Measurements from ENCODE around the gene MIPEP.

DNA sequence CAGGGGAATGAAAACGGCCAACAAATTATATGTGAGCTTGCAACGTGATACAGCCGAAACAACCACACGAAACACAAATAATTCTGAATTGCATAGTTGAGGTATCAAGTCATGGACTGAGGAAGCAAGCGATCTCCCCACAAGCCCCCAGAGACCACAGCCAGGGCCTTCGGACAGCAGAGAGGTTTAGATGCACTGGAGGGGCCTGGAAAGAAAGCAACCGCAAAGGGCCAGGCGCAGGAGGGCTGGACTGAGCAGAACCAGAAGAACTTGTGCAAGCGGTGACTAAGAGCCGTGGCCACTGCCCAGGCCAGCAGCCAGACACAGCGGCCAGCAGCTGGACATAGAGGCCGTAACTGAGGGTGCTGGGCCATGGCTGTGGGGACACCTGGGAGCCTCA lies 187.6 kb downstream of the MIPEP start:
- TF ChIP-seq ZBTB21 (tag by site-specific recombination; IDR thresholded peaks at IDR 0.05) (no peak), SETDB1 (IDR thresholded peaks at IDR 0.05; ENCODE audit: insufficient read length, low read length) (no peak), ZSCAN30 (tag by site-specific recombination; IDR thresholded peaks at IDR 0.05) (no peak)
- TF ChIP-seq, protein P1, sequence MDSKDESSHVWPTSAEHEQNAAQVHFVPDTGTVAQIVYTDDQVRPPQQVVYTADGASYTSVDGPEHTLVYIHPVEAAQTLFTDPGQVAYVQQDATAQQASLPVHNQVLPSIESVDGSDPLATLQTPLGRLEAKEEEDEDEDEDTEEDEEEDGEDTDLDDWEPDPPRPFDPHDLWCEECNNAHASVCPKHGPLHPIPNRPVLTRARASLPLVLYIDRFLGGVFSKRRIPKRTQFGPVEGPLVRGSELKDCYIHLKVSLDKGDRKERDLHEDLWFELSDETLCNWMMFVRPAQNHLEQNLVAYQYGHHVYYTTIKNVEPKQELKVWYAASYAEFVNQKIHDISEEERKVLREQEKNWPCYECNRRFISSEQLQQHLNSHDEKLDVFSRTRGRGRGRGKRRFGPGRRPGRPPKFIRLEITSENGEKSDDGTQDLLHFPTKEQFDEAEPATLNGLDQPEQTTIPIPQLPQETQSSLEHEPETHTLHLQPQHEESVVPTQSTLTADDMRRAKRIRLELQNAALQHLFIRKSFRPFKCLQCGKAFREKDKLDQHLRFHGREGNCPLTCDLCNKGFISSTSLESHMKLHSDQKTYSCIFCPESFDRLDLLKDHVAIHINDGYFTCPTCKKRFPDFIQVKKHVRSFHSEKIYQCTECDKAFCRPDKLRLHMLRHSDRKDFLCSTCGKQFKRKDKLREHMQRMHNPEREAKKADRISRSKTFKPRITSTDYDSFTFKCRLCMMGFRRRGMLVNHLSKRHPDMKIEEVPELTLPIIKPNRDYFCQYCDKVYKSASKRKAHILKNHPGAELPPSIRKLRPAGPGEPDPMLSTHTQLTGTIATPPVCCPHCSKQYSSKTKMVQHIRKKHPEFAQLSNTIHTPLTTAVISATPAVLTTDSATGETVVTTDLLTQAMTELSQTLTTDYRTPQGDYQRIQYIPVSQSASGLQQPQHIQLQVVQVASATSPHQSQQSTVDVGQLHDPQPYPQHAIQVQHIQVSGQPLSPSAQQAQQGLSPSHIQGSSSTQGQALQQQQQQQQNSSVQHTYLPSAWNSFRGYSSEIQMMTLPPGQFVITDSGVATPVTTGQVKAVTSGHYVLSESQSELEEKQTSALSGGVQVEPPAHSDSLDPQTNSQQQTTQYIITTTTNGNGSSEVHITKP (tag by site-specific recombination; IDR thresholded peaks at IDR 0.05): no peak
- TF ChIP-seq, protein P2, sequence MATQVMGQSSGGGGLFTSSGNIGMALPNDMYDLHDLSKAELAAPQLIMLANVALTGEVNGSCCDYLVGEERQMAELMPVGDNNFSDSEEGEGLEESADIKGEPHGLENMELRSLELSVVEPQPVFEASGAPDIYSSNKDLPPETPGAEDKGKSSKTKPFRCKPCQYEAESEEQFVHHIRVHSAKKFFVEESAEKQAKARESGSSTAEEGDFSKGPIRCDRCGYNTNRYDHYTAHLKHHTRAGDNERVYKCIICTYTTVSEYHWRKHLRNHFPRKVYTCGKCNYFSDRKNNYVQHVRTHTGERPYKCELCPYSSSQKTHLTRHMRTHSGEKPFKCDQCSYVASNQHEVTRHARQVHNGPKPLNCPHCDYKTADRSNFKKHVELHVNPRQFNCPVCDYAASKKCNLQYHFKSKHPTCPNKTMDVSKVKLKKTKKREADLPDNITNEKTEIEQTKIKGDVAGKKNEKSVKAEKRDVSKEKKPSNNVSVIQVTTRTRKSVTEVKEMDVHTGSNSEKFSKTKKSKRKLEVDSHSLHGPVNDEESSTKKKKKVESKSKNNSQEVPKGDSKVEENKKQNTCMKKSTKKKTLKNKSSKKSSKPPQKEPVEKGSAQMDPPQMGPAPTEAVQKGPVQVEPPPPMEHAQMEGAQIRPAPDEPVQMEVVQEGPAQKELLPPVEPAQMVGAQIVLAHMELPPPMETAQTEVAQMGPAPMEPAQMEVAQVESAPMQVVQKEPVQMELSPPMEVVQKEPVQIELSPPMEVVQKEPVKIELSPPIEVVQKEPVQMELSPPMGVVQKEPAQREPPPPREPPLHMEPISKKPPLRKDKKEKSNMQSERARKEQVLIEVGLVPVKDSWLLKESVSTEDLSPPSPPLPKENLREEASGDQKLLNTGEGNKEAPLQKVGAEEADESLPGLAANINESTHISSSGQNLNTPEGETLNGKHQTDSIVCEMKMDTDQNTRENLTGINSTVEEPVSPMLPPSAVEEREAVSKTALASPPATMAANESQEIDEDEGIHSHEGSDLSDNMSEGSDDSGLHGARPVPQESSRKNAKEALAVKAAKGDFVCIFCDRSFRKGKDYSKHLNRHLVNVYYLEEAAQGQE (tag by site-specific recombination; IDR thresholded peaks at IDR 0.05): no peak
- TF ChIP-seq, protein P3, sequence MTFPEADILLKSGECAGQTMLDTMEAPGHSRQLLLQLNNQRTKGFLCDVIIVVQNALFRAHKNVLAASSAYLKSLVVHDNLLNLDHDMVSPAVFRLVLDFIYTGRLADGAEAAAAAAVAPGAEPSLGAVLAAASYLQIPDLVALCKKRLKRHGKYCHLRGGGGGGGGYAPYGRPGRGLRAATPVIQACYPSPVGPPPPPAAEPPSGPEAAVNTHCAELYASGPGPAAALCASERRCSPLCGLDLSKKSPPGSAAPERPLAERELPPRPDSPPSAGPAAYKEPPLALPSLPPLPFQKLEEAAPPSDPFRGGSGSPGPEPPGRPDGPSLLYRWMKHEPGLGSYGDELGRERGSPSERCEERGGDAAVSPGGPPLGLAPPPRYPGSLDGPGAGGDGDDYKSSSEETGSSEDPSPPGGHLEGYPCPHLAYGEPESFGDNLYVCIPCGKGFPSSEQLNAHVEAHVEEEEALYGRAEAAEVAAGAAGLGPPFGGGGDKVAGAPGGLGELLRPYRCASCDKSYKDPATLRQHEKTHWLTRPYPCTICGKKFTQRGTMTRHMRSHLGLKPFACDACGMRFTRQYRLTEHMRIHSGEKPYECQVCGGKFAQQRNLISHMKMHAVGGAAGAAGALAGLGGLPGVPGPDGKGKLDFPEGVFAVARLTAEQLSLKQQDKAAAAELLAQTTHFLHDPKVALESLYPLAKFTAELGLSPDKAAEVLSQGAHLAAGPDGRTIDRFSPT (tag by site-specific recombination; IDR thresholded peaks at IDR 0.05): no peak

All from HEK293 (cell line).